Renal pelvis (tissue), 4 donors: ENCODE data around the gene RHPN2. TPM values are rescaled to one million over a fixed set of nuclear protein-coding genes. Genes with fewer than 3 reads are reported as not detected.
"Not testable (repeated sequence)": the region's sequence is repeated elsewhere in the genome, so short reads cannot be mapped to it uniquely, and the experiment has no call there.

ENCODE experiments used
- DNase-seq: peaks from one replicate; pipeline ENCODE4 v3.0.0-alpha.2; 2013
- polyA plus RNA-seq, 3 donors: library from polyadenylated mRNA; unstranded; fragments of 120-200 nt; gene quantifications; one replicate each; pipeline ENCODE4 v1.2.1, GENCODE V29; 2013; ENCODE audit not compliant: insufficient read length in 3 of 3

The RHPN2 gene
- polyA plus RNA-seq, 3 donors: 16.5 to 22.1 (median 19.7) TPM

GRCh38 chr19:33071887-33072286 is 7.2 kb upstream of the RHPN2 start:
- no peak for DNase-seq

DNA sequence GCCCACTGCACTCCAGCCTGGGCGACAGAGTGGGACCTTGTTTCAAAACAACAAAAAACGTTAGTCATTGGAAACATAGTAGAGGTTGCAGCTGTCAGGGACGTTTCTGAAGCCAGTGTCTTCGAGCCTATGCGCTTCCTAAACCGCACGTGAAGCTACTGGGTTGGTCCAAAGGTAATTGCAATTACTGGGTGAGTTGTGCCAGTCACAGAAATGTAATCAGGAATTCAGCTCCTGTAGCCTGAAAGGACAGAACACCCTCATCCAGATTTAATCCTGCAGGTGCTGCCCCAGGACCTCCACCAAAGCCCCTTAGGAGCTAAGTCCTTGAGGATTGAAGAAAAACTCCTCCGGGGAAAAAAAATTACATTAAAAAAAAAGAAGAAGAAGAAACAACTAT is 2.4 kb upstream of the RHPN2 start:
- DNase-seq: no peak

GRCh38 chr19:33066543-33066942 is 1.9 kb upstream of the RHPN2 start:
- no peak for DNase-seq

- DNase-seq: peak; percentile 60
Measured at GRCh38 chr19:33064458-33064791, 263 bp downstream of the RHPN2 start.

- no peak for DNase-seq
Measured at GRCh38 chr19:33063753-33064457, 783 bp downstream of the RHPN2 start.

GRCh38 chr19:33063356-33063752 is 1.3 kb downstream of the RHPN2 start:
- DNase-seq: no peak

DNA sequence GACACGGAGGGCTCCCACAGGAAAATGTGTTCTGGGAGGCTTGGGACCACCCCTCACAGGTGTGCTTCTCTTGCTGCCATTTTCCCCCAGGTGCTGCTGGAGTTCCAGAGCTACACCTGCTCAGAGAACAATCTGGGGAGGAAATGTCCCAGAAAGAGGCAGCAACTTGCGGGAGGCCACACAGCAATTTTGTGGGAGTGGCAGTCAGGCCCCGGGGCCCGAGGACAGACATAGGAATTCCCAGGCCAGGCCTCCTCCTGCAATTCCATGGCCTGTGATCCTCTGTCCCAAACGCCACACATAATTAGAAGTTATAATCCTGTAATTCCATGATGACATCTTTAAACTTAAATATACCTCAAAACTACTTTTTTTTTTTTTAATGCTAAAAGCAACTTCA is 1.8 kb downstream of the RHPN2 start:
- DNase-seq: no peak

DNA sequence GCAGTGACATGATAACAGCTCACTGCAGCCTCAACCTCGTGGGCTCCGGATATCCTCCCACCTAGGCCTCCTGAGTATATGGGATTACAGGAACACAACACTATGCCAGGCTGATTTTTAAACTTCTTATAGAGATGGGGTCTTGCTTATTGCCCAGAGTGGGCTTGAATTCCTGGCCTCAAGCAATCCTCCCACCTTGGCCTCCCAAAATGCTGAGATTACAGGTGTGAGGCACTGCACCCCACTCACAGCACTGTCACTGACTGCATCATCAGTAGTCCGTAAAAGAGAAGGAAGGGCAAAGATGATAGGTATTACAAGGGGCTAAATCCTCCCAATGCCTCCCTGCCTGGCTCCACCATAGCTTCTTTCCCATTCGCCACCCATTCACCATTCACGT is 4.1 kb downstream of the RHPN2 start:
- DNase-seq: no peak

DNA sequence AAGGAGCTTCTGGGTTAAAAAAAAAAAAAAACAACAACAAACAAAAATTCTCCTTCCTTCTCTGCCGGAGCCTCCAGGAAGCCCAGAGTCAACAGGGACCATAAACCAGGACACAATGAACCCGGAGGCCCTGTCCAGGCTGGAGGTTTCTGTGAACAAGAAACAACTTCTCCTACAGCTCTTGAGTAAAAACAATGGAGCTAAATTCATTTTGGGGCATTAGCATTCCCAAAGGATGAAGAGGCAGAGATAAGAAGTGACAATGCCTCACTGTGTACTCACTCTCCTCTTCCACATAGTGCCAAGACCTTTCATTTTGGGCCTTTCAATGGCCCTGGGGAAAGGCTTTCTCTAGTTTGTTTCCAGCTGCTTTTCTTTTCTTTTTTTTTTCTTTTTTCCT is 9.0 kb downstream of the RHPN2 start:
- DNase-seq: no peak

DNA sequence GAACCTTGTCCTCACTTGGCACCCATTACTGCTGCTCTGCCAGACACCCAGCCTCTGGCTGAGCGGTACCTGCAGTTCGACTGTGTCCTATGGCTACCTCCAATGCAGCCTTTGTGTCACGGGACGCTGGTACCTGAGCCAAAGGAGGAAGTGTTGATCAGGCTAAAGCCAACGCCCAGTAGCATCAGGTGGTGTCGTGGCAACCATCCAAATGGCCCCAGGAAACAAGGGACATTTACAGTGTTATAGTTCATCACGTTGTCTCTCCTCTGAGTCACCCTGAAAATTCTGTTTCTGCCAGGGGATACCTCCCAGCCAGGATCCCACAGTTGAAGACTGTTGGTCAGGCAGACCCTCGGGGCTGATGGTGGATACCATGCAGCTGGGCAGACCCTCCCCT is 10.1 kb downstream of the RHPN2 start:
- DNase-seq: no peak

- no peak for DNase-seq
Measured at GRCh38 chr19:33052352-33052972, 12.2 kb downstream of the RHPN2 start.

GRCh38 chr19:33050110-33050509 is 14.6 kb downstream of the RHPN2 start:
- DNase-seq: no peak

GRCh38 chr19:33048806-33049676 is 15.6 kb downstream of the RHPN2 start:
- DNase-seq: no peak

- no peak for DNase-seq
Measured at GRCh38 chr19:33047422-33047821, 17.3 kb downstream of the RHPN2 start.

DNA sequence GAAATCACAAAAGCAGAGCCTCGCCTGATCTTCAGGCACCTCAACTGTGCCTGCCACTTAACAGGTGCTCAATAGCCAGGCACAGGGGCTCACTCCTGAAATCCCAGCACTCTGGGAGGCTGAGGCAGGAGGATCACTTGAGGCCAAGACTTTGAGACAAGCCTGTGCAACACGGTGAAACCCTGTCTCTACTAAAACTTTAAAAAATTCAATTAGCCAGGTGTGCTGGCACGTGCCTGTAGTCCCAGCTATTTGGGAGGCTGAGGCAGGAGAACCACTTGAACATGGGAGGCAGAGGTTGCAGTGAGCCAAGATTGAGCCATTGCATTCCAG is 22.9 kb downstream of the RHPN2 start:
- not testable (repeated sequence) for DNase-seq

GRCh38 chr19:33040994-33041827 is 23.5 kb downstream of the RHPN2 start:
- DNase-seq: peak; percentile 84

DNA sequence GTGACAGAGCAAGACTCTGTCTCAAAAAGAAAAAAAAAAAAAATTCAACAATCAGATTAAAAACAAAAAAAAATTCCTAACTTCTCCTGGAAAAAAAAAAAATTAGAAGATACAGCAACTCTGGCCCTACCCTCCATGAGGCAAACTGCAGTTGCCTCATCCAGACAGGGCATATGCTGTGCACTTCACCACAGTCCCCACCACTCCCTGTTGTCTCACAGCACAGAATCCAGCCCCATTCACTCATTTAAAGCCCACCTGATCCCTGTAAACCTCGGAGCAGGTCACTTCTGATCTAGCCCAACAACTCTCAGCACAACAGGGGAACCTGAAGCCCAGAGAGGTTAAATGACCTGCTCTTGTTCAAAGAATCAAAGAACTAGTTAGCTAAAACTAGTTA is 24.9 kb downstream of the RHPN2 start:
- no peak for DNase-seq

- DNase-seq: no peak
Measured at GRCh38 chr19:33039108-33039599, 25.5 kb downstream of the RHPN2 start.

GRCh38 chr19:33037168-33038025 is 27.3 kb downstream of the RHPN2 start:
- DNase-seq: not testable (repeated sequence)

- not testable (repeated sequence) for DNase-seq
Measured at GRCh38 chr19:33036370-33037167, 28.1 kb downstream of the RHPN2 start.
